ENCODE results near the gene NFIA. TPM values are rescaled to one million over a fixed set of nuclear protein-coding genes. Genes with fewer than 3 reads are reported as not detected.
"Not testable (repeated sequence)": the region's sequence is repeated elsewhere in the genome, so short reads cannot be mapped to it uniquely, and the experiment has no call there.

NFIA gene
- total RNA-seq, 6 donors from 2014 or later = 33.5 to 94.3 (median 44.9) TPM

- Histone ChIP-seq H3K27me3 (no peaks in the 10 kb centered on the region), H3K4me3 (no peak overlapping the region), H3K36me3 (no peaks in the 10 kb centered on the region), H3K4me1 (peaks cover 0 to 2% (median 0%) of the 10 kb centered on the region in 4 donors), H3K9me3 (no peaks in the 10 kb centered on the region), H3K27ac (no peak overlapping the region)
- WGBS, 2 donors = 83 to 92% methylated on average over 7 of the region's 7 CpGs
- TF ChIP-seq POLR2A (IDR thresholded peaks at IDR 0.05) = no peak
- no peak for TF ChIP-seq POLR2AphosphoS5 (IDR thresholded peaks at IDR 0.05)
- no peak for TF ChIP-seq EP300 (IDR thresholded peaks at IDR 0.05)
- no peak for TF ChIP-seq CTCF (IDR thresholded peaks at IDR 0.05)
- no peak for ATAC-seq (ENCODE audit: low FRiP score in 2 of 2)
- DNase-seq = no peak
Measured at GRCh38 chr1:61274939-61275338, 192.6 kb downstream of the NFIA start.

- Histone ChIP-seq H3K36me3 (no peaks in the 10 kb centered on the region), H3K9me3 (no peaks in the 10 kb centered on the region), H3K4me3 (no peak overlapping the region), H3K4me1 (no peaks in the 10 kb centered on the region), H3K27me3 (no peaks in the 10 kb centered on the region), H3K27ac (no peak overlapping the region)
- WGBS, 2 donors = 83 to 90% methylated on average over 3 of the region's 3 CpGs
- DNase-seq (no peak), ATAC-seq (ENCODE audit: low FRiP score in 2 of 2) (no peak)
- TF ChIP-seq EP300 (IDR thresholded peaks at IDR 0.05) = no peak
- TF ChIP-seq CTCF (IDR thresholded peaks at IDR 0.05) = no peak
- no peak for TF ChIP-seq POLR2AphosphoS5 (IDR thresholded peaks at IDR 0.05)
- TF ChIP-seq POLR2A (IDR thresholded peaks at IDR 0.05) = no peak
Measured at GRCh38 chr1:61276246-61276645, 193.9 kb downstream of the NFIA start.

GRCh38 chr1:61277121-61277690, 194.8 kb downstream of the NFIA start:
- DNase-seq (no peak), ATAC-seq (ENCODE audit: low FRiP score in 2 of 2) (no peak)
- H3K27ac ChIP-seq = peak overlapping the region in 2 of 4 donors; percentile 13

GRCh38 chr1:61278503-61278902, 196.1 kb downstream of the NFIA start:
- 87 to 95% methylated on average over 8 of the region's 8 CpGs for WGBS, 2 donors
- H3K9me3 ChIP-seq; H3K27me3 ChIP-seq; H3K36me3 ChIP-seq; ATAC-seq (ENCODE audit: low FRiP score in 2 of 2); H3K4me3 ChIP-seq; H3K4me1 ChIP-seq: not testable (repeated sequence)
- H3K27ac ChIP-seq = peak overlapping the region in 1 of 4 donors; percentile 32
- DNase-seq = peak in 1 of 2 donors; percentile 23

More at GRCh38 chr1:61277121-61277690, 194.8 kb downstream of the NFIA start:
- TF ChIP-seq POLR2AphosphoS5 (IDR thresholded peaks at IDR 0.05) = no peak
- no peak for TF ChIP-seq CTCF (IDR thresholded peaks at IDR 0.05)
- TF ChIP-seq EP300 (IDR thresholded peaks at IDR 0.05) = no peak
- TF ChIP-seq POLR2A (IDR thresholded peaks at IDR 0.05) = no peak
- H3K27me3 ChIP-seq = no peaks in the 10 kb centered on the region
- no peak overlapping the region for H3K4me3 ChIP-seq
- H3K4me1 ChIP-seq = no peaks in the 10 kb centered on the region
- 75 to 83% methylated on average over 7 of the region's 7 CpGs for WGBS, 2 donors
- no peaks in the 10 kb centered on the region for H3K9me3 ChIP-seq
- H3K36me3 ChIP-seq = no peaks in the 10 kb centered on the region

- no peaks in the 10 kb centered on the region for H3K27me3 ChIP-seq
- H3K4me1 ChIP-seq = no peaks in the 10 kb centered on the region
- no peaks in the 10 kb centered on the region for H3K36me3 ChIP-seq
- no peak overlapping the region for H3K27ac ChIP-seq
- no peaks in the 10 kb centered on the region for H3K9me3 ChIP-seq
- H3K4me3 ChIP-seq = no peak overlapping the region
- DNase-seq (no peak), ATAC-seq (ENCODE audit: low FRiP score in 2 of 2) (no peak)
- 75 to 78% methylated on average over 1 of the region's 1 CpG for WGBS, 2 donors
- no peak for TF ChIP-seq EP300 (IDR thresholded peaks at IDR 0.05)
- no peak for TF ChIP-seq CTCF (IDR thresholded peaks at IDR 0.05)
- no peak for TF ChIP-seq POLR2AphosphoS5 (IDR thresholded peaks at IDR 0.05)
- no peak for TF ChIP-seq POLR2A (IDR thresholded peaks at IDR 0.05)
Measured at GRCh38 chr1:61278966-61279365, 196.6 kb downstream of the NFIA start.

All from upper lobe of left lung (tissue), 6 donors.